Activated CD4-positive, alpha-beta T cell treated with anti-CD3 and anti-CD28 coated beads, Interleukin-2, amount 10 ng/mL, durations not matched to agents 7 days and 5 days (primary cell): ENCODE measurements around the gene PRSS1. TPM values are rescaled to one million over a fixed set of nuclear protein-coding genes. Genes with fewer than 3 reads are reported as not detected.

ENCODE experiments used
- CTCF ChIA-PET: fragments of 350-600 bp; sonication (Branson Sonifier 250); formaldehyde crosslinking; loops from one replicate; lab custom pipeline; 2021; ENCODE audit warnings: antibody characterized with exemption; lab: Charles Lee
- POLR2A ChIA-PET: fragments of 350-600 bp; sonication (Branson Sonifier 250); formaldehyde crosslinking; loops from one replicate; lab custom pipeline; 2021; ENCODE audit warnings: antibody characterized with exemption; lab: Charles Lee
- DNase-seq: peaks from one replicate; pipeline ENCODE4 v3.0.0-alpha.2; 2020
- H3K27ac Mint-ChIP-seq: one replicate; pipeline ENCODE4 v1.8.0; 2021; ENCODE audit warnings: mild to moderate bottlenecking, moderate library complexity, mixed read lengths
- H3K27me3 Mint-ChIP-seq: one replicate; pipeline ENCODE4 v1.8.0; 2021; ENCODE audit warnings: mixed read lengths
- H3K36me3 Mint-ChIP-seq: one replicate; pipeline ENCODE4 v1.8.0; 2021; ENCODE audit warnings: low read depth, mixed read lengths
- H3K4me1 Mint-ChIP-seq: one replicate; pipeline ENCODE4 v1.8.0; 2021; ENCODE audit warnings: mixed read lengths
- H3K4me3 Mint-ChIP-seq: one replicate; pipeline ENCODE4 v1.8.0; 2021; ENCODE audit warnings: mild to moderate bottlenecking, moderate library complexity, mixed read lengths
- H3K9me3 Mint-ChIP-seq: one replicate; pipeline ENCODE4 v1.8.0; 2021; ENCODE audit warnings: mixed read lengths
- total RNA-seq, 2 experiments: library from RNA; stranded (reverse); gene quantifications; one replicate each; pipeline ENCODE4 v1.2.3, GENCODE V29; 2021

PRSS1 gene
- total RNA-seq, 2 experiments from 2014 or later, result not detected

GRCh38 chr7:142782922-142783900 is 33.9 kb downstream of the PRSS1 start:
- peaks cover 17% of the 10 kb centered on the region for H3K4me1 Mint-ChIP-seq
- H3K27me3 Mint-ChIP-seq, result no peaks in the 10 kb centered on the region
- peak; percentile 82 for DNase-seq
- H3K4me3 Mint-ChIP-seq, result peak overlapping the region; percentile 67
- no peaks in the 10 kb centered on the region for H3K9me3 Mint-ChIP-seq
- peaks cover 14% of the 10 kb centered on the region for H3K36me3 Mint-ChIP-seq
- H3K27ac Mint-ChIP-seq, result peak overlapping the region; percentile 100
- ChIA-PET CTCF (interaction anchor here (0.6 to 13.3 kb wide), 30 partner anchors 9 to 335 kb away, joined by 3 to 176 read pairs (median 4); no protein-coding TSS in a partner anchor), POLR2A (interaction anchor here (0.7 to 0.9 kb wide), 2 partner anchors 69 to 151 kb away, joined by 3 to 4 read pairs; no protein-coding TSS in a partner anchor)

DNA sequence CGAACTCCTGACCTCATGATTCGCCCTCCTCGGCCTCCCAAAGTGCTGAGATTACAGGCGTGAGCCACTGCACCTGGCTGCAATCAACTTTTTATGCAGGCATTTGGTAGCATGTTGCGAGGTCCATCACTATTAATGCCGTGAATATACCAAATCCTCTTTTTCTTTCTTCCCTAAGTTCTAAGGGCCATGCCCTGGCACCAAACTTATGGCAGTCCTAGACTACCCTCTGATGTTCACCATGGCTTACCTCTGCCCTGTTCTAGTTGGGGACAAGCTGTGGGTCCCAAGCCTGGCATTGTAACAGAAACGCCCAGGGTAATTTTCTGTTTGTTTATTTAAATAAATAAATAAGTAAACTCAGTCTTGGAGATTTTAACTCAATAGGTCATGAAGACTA is 34.8 kb downstream of the PRSS1 start:
- Mint-ChIP-seq H3K36me3 (peaks cover 23% of the 10 kb centered on the region), H3K27ac (peak overlapping the region; percentile 100), H3K4me3 (no peak overlapping the region), H3K4me1 (peaks cover 15% of the 10 kb centered on the region), H3K9me3 (no peaks in the 10 kb centered on the region), H3K27me3 (no peaks in the 10 kb centered on the region)
- no peak for DNase-seq
- ChIA-PET CTCF (interaction anchor here (0.7 to 13.3 kb wide), 10 partner anchors 14 to 336 kb away, joined by 3 to 176 read pairs (median 12); no protein-coding TSS in a partner anchor), POLR2A (no interaction called here)

GRCh38 chr7:142784716-142785115 is 35.4 kb downstream of the PRSS1 start:
- CTCF ChIA-PET, result interaction anchor here (0.6 to 13.3 kb wide), 7 partner anchors 13 to 152 kb away, joined by 3 to 176 read pairs (median 7); no protein-coding TSS in a partner anchor
- H3K27me3 Mint-ChIP-seq, result no peaks in the 10 kb centered on the region
- peaks cover 29% of the 10 kb centered on the region for H3K36me3 Mint-ChIP-seq
- DNase-seq, result peak; percentile 61
- peak overlapping the region; percentile 88 for H3K4me3 Mint-ChIP-seq
- H3K9me3 Mint-ChIP-seq, result no peaks in the 10 kb centered on the region
- POLR2A ChIA-PET, result interaction anchor here (0.7 to 2.2 kb wide), 2 partner anchors 13 to 26 kb away, joined by 5 to 66 read pairs; no protein-coding TSS in a partner anchor
- H3K4me1 Mint-ChIP-seq, result peaks cover 13% of the 10 kb centered on the region
- H3K27ac Mint-ChIP-seq, result peak overlapping the region; percentile 100

DNA sequence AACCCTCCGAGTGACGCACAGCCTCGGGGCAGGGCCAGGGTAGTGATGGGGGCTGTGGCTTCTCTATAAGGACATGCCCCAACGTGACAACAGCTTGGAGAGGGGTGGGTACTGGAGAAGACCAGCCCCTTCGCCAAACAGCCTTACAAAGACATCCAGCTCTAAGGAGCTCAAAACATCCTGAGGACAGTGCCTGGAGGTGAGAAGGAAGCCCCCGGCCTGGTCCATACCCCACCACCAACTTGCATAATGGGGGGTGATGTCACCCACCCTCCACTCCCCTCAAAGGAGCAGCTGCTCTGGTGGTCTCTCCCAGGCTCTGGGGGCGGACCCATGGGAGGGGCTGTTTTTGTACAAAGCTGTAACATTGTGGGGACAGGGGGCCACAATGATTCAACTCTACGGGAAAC is 36.6 kb downstream of the PRSS1 start:
- peaks cover 40% of the 10 kb centered on the region for H3K36me3 Mint-ChIP-seq

GRCh38 chr7:142787034-142787768 is 37.9 kb downstream of the PRSS1 start:
- peaks cover 53% of the 10 kb centered on the region for H3K36me3 Mint-ChIP-seq
- no peak for DNase-seq

More for the DNA sequence above, 36.6 kb downstream of the PRSS1 start:
- peak overlapping the region; percentile 100 for H3K27ac Mint-ChIP-seq
- peak; percentile 86 for DNase-seq
- H3K4me1 Mint-ChIP-seq, result peaks cover 11% of the 10 kb centered on the region
- no peaks in the 10 kb centered on the region for H3K27me3 Mint-ChIP-seq
- H3K4me3 Mint-ChIP-seq, result peak overlapping the region; percentile 88
- no peaks in the 10 kb centered on the region for H3K9me3 Mint-ChIP-seq
- CTCF ChIA-PET, result interaction anchor here (0.6 to 13.3 kb wide), 4 partner anchors 12 to 154 kb away, joined by 3 to 176 read pairs (median 13); no protein-coding TSS in a partner anchor
- POLR2A ChIA-PET, result interaction anchor here (0.5 to 6.6 kb wide), 7 partner anchors 12 to 478 kb away, joined by 3 to 103 read pairs (median 4); no protein-coding TSS in a partner anchor

DNA sequence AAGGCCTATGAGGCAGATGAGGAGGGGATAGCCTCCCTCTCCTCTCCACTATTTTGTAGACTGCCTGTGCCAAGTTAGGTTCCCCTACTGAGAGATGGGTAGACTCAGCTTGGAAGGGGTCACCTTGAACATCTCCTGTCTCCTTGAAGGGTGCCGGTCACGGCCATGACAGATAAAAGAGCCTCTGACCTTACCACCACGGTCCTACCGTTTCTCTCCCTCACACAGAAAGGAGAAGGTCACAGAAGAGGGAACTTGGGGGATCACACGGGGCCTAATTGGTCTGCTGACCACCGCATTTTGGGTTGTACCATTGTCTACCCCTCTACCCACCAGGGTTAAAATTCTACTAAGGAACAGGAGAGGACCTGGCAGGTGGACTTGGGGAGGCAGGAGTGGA is 38.5 kb downstream of the PRSS1 start:
- Mint-ChIP-seq H3K4me3 (peak overlapping the region; percentile 88), H3K9me3 (no peaks in the 10 kb centered on the region), H3K4me1 (peaks cover 16% of the 10 kb centered on the region), H3K27ac (peak overlapping the region; percentile 100), H3K27me3 (no peaks in the 10 kb centered on the region), H3K36me3 (peaks cover 59% of the 10 kb centered on the region)
- no peak for DNase-seq
- POLR2A ChIA-PET, result interaction anchor here (3.4 to 6.6 kb wide), 2 partner anchors 11 to 23 kb away, joined by 22 to 103 read pairs; no protein-coding TSS in a partner anchor
- CTCF ChIA-PET, result interaction anchor here (0.8 to 13.3 kb wide), 3 partner anchors 10 to 73 kb away, joined by 3 to 176 read pairs (median 19); no protein-coding TSS in a partner anchor

More at GRCh38 chr7:142787034-142787768, 37.9 kb downstream of the PRSS1 start:
- Mint-ChIP-seq H3K27ac (peak overlapping the region; percentile 100), H3K4me1 (peaks cover 12% of the 10 kb centered on the region), H3K4me3 (peak overlapping the region; percentile 88), H3K9me3 (no peaks in the 10 kb centered on the region), H3K27me3 (no peaks in the 10 kb centered on the region)
- POLR2A ChIA-PET, result interaction anchor here (2.2 to 6.6 kb wide), 2 partner anchors 10 to 23 kb away, joined by 66 to 103 read pairs; no protein-coding TSS in a partner anchor
- CTCF ChIA-PET, result interaction anchor here (3.6 to 13.3 kb wide), 2 partner anchors 10 to 22 kb away, joined by 19 to 176 read pairs; no protein-coding TSS in a partner anchor

DNA sequence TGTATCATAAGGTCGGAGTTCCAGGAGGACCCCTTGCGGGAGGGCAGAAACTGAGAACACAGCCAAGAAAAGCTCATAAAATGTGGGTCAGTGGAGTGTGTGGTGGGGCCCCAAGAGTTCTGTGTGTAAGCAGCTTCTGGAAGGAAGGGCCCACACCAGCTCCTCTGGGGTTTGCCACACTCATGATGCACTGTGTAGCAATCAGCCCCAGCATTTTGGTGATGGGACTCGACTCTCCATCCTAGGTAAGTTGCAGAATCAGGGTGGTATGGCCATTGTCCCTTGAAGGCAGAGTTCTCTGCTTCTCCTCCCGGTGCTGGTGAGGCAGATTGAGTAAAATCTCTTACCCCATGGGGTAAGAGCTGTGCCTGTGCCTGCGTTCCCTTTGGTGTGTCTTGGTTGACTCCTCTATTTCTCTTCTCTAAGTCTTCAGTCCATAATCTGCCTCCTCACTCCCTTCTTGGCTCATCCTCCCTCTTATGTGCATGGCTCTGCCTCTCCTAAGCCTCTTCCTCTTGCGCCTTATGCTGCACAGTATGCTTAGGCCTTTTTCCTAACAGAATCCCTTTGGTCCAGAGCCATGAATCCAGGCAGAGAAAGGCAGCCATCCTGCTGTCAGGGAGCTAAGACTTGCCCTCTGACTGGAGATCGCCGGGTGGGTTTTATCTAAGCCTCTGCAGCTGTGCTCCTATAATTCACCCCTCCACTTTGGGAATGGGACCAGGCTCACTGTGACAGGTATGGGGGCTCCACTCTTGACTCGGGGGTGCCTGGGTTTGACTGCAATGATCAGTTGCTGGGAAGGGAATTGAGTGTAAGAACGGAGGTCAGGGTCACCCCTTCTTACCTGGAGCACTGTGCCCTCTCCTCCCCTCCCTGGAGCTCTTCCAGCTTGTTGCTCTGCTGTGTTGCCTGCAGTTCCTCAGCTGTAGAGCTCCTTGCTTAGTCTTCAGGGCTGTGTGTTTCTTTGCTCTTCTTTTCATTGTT is 39.3 kb downstream of the PRSS1 start:
- Mint-ChIP-seq H3K9me3 (no peaks in the 10 kb centered on the region), H3K27me3 (no peaks in the 10 kb centered on the region), H3K36me3 (peaks cover 67% of the 10 kb centered on the region), H3K4me1 (peaks cover 18% of the 10 kb centered on the region), H3K27ac (peak overlapping the region; percentile 100), H3K4me3 (peak overlapping the region; percentile 88)
- POLR2A ChIA-PET, result interaction anchor here (3.4 to 6.6 kb wide), 2 partner anchors 10 to 22 kb away, joined by 22 to 103 read pairs; no protein-coding TSS in a partner anchor
- CTCF ChIA-PET, result interaction anchor here (0.8 to 13.3 kb wide), 4 partner anchors 11 to 162 kb away, joined by 3 to 176 read pairs (median 4); no protein-coding TSS in a partner anchor
- DNase-seq, result no peak

DNA sequence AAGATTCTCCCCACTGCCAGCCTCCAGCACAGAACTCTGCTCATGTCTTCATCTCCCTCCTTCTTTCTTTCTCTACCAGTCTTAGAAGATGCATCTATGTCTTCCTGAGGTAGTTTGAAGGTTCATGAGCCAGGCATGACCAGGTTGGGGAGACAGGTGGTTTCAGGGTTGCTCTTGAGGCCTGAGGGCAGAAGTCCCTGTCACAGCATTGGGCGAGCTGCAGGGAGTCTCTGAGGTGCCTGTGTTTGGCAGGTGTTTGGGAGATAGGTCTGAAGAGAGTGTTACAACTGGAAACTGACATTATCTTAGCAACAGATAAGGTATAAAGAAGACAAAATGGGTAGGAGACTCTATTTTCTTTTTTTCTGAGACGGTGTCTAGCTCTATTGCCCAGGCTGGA is 40.2 kb downstream of the PRSS1 start:
- peak overlapping the region; percentile 88 for H3K4me3 Mint-ChIP-seq
- H3K27me3 Mint-ChIP-seq, result no peaks in the 10 kb centered on the region
- no peaks in the 10 kb centered on the region for H3K9me3 Mint-ChIP-seq
- POLR2A ChIA-PET, result interaction anchor here (0.6 to 6.6 kb wide), 3 partner anchors 9 to 176 kb away, joined by 3 to 103 read pairs (median 22); no protein-coding TSS in a partner anchor
- peaks cover 26% of the 10 kb centered on the region for H3K4me1 Mint-ChIP-seq
- DNase-seq, result no peak
- peaks cover 73% of the 10 kb centered on the region for H3K36me3 Mint-ChIP-seq
- H3K27ac Mint-ChIP-seq, result peak overlapping the region; percentile 100
- CTCF ChIA-PET, result interaction anchor here (0.9 to 13.3 kb wide), 4 partner anchors 9 to 163 kb away, joined by 3 to 176 read pairs (median 4); no protein-coding TSS in a partner anchor

GRCh38 chr7:142790056-142790455 is 40.8 kb downstream of the PRSS1 start:
- Mint-ChIP-seq H3K9me3 (no peaks in the 10 kb centered on the region), H3K4me1 (peaks cover 32% of the 10 kb centered on the region), H3K27ac (peak overlapping the region; percentile 100), H3K36me3 (peaks cover 73% of the 10 kb centered on the region), H3K4me3 (peak overlapping the region; percentile 88), H3K27me3 (no peaks in the 10 kb centered on the region)
- ChIA-PET POLR2A (interaction anchor here (0.6 to 6.6 kb wide), 3 partner anchors 9 to 177 kb away, joined by 3 to 103 read pairs (median 22); no protein-coding TSS in a partner anchor), CTCF (interaction anchor here (1.0 to 13.3 kb wide), 3 partner anchors 8 to 19 kb away, joined by 3 to 176 read pairs (median 5); no protein-coding TSS in a partner anchor)
- no peak for DNase-seq

DNA sequence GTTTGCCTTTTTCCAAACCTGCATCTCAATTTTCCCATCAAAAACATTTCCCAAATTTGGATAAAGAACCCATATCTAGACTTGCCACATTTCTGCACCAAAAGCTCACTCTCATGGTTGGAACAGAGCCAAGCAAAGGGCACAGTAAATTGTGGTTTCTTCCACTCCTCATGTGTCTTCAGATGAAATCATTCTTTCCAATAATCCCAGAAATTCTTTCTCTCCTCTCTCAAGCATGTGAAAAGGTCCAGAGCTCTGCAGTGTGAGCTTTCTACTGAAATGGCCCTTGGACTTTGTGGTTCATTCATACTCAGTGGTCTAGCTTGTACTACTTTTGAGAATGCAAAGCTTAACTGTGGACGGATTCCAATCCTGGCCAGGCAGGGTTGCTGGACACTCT is 41.3 kb downstream of the PRSS1 start:
- DNase-seq, result no peak
- ChIA-PET POLR2A (interaction anchor here (3.4 to 6.6 kb wide), 2 partner anchors 8 to 20 kb away, joined by 22 to 103 read pairs; no protein-coding TSS in a partner anchor), CTCF (interaction anchor here (1.1 to 13.3 kb wide), 2 partner anchors 11 to 19 kb away, joined by 5 to 176 read pairs; no protein-coding TSS in a partner anchor)
- Mint-ChIP-seq H3K4me1 (peaks cover 35% of the 10 kb centered on the region), H3K27ac (peak overlapping the region; percentile 100), H3K36me3 (peaks cover 73% of the 10 kb centered on the region), H3K9me3 (no peaks in the 10 kb centered on the region), H3K27me3 (no peaks in the 10 kb centered on the region), H3K4me3 (peak overlapping the region; percentile 88)
